ENCODE results near the gene GLRX5.

DNA sequence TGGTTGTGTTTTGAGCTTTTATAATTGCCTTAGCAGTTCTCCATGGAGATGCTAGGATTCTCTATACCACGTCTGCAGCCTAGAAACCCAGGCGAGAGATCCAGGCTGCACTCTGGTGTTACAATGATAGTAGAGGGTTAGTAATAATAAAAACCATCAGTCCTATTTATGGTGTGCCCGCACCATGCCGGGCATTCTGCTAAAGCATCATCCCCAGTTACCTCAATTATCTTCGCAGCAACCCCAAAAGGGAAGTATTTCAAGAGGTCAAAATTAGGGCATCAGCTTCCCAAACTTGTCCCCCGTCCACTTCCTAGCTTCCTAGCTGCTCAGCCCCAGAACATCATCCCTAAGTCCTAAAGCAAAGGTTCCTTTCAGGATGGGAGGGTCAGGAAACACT, 21.6 kb upstream of the GLRX5 start:
- TF ChIP-seq, protein P1, sequence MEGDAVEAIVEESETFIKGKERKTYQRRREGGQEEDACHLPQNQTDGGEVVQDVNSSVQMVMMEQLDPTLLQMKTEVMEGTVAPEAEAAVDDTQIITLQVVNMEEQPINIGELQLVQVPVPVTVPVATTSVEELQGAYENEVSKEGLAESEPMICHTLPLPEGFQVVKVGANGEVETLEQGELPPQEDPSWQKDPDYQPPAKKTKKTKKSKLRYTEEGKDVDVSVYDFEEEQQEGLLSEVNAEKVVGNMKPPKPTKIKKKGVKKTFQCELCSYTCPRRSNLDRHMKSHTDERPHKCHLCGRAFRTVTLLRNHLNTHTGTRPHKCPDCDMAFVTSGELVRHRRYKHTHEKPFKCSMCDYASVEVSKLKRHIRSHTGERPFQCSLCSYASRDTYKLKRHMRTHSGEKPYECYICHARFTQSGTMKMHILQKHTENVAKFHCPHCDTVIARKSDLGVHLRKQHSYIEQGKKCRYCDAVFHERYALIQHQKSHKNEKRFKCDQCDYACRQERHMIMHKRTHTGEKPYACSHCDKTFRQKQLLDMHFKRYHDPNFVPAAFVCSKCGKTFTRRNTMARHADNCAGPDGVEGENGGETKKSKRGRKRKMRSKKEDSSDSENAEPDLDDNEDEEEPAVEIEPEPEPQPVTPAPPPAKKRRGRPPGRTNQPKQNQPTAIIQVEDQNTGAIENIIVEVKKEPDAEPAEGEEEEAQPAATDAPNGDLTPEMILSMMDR (conservative IDR thresholded peaks at IDR 0.05 in 1 of 2, IDR thresholded peaks at IDR 0.05 in 1 of 2; ENCODE audit: low read depth in 1 of 2, low read length in 2 of 2) = no peak
- no peak for TF ChIP-seq EZH2 (IDR thresholded peaks at IDR 0.05; ENCODE audit: low read length, missing control alignments)

Data from fibroblast of lung (primary cell).